NCI-H2029 treated with DMSO at 0.1 percent for 48 hours (cell line): ENCODE data around the gene PRKG1.

Experiments used
- DNase-seq: peaks from one replicate; lab custom pipeline; 2025; lab: John Stamatoyannopoulos, UW

The PRKG1 gene

GRCh38 chr10:52316001-52316400 is 1241.7 kb downstream of the PRKG1 start:
- DNase-seq: no peak

DNA sequence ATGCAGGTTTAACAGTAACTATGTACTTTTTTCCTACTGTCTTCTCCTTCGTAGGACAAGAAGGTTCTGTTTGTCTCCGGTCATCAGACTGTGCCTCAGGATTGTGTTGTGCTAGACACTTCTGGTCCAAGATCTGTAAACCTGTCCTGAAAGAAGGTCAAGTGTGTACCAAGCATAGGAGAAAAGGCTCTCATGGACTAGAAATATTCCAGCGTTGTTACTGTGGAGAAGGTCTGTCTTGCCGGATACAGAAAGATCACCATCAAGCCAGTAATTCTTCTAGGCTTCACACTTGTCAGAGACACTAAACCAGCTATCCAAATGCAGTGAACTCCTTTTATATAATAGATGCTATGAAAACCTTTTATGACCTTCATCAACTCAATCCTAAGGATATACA is 1242.2 kb downstream of the PRKG1 start:
- no peak for DNase-seq

GRCh38 chr10:52318136-52318701 is 1243.9 kb downstream of the PRKG1 start:
- DNase-seq: no peak

- DNase-seq: no peak
Measured at GRCh38 chr10:52318822-52319464, 1244.7 kb downstream of the PRKG1 start.

DNA sequence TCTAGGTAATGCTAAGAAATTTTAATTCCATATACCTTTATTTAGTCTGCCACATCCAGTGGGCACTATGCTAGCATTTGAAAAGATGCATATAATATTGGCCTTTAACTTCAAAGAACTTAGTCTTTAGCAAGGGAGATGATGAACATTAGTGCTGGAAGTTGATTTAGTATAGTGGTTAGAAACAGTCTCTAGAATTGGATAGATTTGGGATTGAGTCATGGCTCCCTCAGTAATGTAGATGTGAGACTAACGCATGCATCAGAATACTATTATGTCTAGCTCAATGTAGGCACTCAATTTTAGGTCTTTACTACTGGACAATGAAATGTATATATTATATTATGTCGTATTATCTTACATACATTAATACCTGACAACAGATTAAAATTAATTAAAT is 1245.6 kb downstream of the PRKG1 start:
- DNase-seq: no peak

- DNase-seq: no peak
Measured at GRCh38 chr10:52322323-52322722, 1248.0 kb downstream of the PRKG1 start.

DNA sequence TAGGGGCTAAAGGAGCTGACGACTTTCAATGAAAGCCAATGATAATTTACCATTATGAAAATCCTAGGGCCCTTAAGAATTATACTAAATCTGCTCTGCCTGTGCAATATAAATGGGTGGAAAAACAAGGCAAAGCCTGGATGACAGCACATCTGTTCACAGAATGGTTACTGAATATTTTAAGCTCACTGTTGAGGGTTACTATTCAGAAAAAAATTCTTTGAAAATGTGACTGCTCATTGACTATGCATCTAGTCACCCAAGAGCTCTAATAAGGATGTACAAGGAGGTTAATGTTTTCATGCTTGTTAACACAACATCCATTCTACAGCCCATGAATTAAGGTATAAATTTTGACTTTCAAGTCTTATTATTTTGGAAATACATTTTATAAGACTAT is 1248.6 kb downstream of the PRKG1 start:
- DNase-seq: no peak

DNA sequence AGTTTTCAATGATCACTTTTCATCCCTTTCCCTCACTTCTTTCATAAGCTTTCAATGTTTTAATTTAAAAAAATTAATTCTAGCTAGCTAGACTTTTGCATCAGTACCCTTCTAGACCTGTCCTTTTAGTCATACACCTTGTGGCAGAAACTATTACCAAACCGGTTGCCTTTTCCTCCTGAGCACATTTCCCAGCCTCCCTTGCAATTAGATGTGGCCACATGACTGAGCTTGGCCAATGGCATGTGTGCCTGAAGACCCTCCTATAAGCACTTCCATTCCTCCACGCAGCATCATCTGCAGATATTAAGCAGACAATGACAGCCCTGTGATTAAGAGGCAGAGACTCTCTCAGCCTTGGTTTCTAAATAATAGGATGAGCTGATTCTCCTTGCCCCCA is 1252.1 kb downstream of the PRKG1 start:
- DNase-seq: no peak

GRCh38 chr10:52331638-52332364 is 1257.5 kb downstream of the PRKG1 start:
- DNase-seq: no peak

GRCh38 chr10:52332815-52333214 is 1258.5 kb downstream of the PRKG1 start:
- no peak for DNase-seq

DNA sequence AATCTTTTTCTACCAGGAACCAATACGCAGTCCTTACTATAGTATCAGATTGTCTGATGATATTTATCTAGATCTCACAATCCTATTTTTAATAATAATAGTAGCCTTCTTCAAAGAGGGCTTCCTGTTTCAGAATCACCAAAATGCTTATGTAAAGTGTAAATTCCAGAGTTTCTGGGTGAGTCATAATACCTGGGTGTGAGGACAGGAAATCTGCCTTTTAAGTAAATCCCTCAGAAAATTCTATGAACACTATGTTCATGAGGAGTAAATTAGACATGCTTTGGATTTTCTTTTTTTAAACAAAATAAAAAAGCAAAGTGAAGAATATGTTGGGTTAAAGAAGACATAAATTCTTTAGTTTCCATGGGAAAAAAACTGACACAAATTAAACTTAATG is 1260.3 kb downstream of the PRKG1 start:
- DNase-seq: no peak

- no peak for DNase-seq
Measured at GRCh38 chr10:52335665-52336064, 1261.4 kb downstream of the PRKG1 start.

DNA sequence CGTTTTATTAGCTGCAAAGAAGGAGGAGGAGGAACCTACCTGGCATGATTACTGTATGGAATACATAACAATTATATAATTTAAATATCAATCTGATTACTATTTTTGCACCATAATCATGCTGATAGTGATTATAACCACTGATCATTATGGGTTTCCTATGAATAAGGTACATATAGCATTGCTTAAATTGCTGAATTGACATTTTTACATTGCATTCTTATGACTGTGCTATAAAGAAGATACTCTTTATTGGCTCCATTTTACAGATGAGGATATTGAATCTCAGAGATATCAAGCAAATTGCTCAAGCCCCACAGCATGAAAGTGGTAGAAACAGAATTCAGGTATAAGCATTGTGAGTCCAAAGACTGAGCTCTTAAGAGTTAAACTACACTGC is 1262.9 kb downstream of the PRKG1 start:
- no peak for DNase-seq

GRCh38 chr10:52343439-52343838 is 1269.2 kb downstream of the PRKG1 start:
- no peak for DNase-seq

DNA sequence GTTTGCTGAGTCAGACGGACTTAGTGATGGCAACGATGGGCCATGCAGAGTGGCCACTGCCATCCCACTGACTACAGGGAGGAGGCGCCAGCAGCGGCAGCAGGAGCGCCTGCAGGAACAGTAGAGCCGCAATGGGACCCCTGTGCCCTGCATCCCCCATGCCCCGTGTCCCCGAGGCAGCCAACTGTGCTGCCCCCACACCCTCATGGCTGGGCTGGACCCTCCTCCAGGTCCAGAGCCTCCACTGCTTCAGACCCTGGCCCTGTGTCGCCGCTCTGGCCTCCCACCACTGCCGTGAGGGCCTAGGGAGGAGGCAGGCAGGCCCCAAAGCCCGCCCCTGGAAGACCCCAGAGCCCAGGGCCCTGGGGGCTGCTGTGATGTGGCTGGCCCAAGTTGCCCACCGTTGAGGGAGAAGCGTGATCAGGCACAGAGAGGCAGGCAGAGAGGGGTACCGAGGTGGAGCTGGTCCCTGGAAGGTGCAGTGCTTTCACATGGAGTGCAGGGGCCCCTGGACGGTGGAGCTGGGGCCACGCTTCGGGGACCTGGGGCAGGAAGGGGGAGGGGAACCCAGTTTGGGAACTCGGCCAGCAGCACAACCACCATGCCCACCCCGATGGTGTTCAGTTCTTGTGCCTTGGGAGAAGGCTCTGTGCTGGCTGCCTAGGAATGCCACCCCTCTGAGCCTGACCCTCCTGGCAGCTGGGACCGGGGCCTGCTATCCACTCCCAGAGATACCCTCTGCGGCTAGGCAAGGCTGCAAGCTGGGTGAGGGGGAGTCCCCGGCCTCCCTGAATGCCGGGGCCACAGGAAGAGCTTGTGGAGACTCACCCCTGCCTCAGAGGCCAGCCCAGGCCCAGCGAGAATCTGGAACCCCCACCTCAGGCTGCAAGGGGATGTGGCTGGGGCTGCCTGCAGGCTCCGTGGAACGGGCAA is 1272.4 kb downstream of the PRKG1 start:
- DNase-seq: no peak

GRCh38 chr10:52347327-52347667 is 1273.0 kb downstream of the PRKG1 start:
- DNase-seq: no peak
